ENCODE data around the gene NDUFC1. TPM values are rescaled to one million over a fixed set of nuclear protein-coding genes. Genes with fewer than 3 reads are reported as not detected.

The NDUFC1 gene
- total and polyA plus RNA-seq, 9 of the 15 experiments (the other 6 are each of a cell fraction or from before 2014, with no cell fraction given), result 58.9 to 378 (median 120) TPM

GRCh38 chr4:139295206-139295941, 6.9 kb downstream of the NDUFC1 start (continued):
- TF ChIP-seq ZNF280B (CRISPR knock-in tag; IDR thresholded peaks at IDR 0.05) (no peak), POLR2AphosphoS5 (IDR thresholded peaks at IDR 0.05; ENCODE audit: control insufficient read depth, insufficient read depth, low read depth, low read length) (peak; percentile 82), PATZ1 (CRISPR knock-in tag; IDR thresholded peaks at IDR 0.05; ENCODE audit: borderline replicate concordance) (no peak), NR3C1 (CRISPR knock-in tag; IDR thresholded peaks at IDR 0.05) (no peak), SMARCE1 (IDR thresholded peaks at IDR 0.05) (no peak), CC2D1A (IDR thresholded peaks at IDR 0.05) (peak; percentile 44; the same call in 1 of the 2 replicates), TRIM24 (IDR thresholded peaks at IDR 0.05) (0 out of 4 replicates have a peak, but pooled peaks of 1 of the 2 experiments have one; percentile 43), SMC3 (conservative IDR thresholded peaks at IDR 0.05; ENCODE audit: insufficient read depth, low read depth, low read length) (peak; percentile 84), BCLAF1 (IDR thresholded peaks at IDR 0.05; ENCODE audit: borderline replicate concordance in 1 of 2, control insufficient read depth in 1 of 2, low read depth in 2 of 2, low read length in 1 of 2) (0 out of 4 replicates have a peak, but pooled peaks of 1 of the 2 experiments have one; percentile 71), KLF13 (tag; IDR thresholded peaks at IDR 0.05; ENCODE audit: borderline replicate concordance, low read depth) (peak; percentile 87; the same call in 1 of the 2 replicates), OTX1 (CRISPR knock-in tag; IDR thresholded peaks at IDR 0.05) (no peak), KLF1 (tag; IDR thresholded peaks at IDR 0.05) (peak; percentile 86), PRMT5 (CRISPR knock-in tag; IDR thresholded peaks at IDR 0.05) (no peak), BRD4 (IDR thresholded peaks at IDR 0.05) (no peak), LARP7 (IDR thresholded peaks at IDR 0.05) (no peak), RFX5 (IDR thresholded peaks at IDR 0.05; ENCODE audit: low read depth, low read length) (no peak), SRSF1 (IDR thresholded peaks at IDR 0.05; ENCODE audit: low read depth, low read length) (no peak), RBM25 (IDR thresholded peaks at IDR 0.05; ENCODE audit: low read depth, low read length, severe bottlenecking) (no peak), LCOR (CRISPR knock-in tag; IDR thresholded peaks at IDR 0.05) (peak; percentile 81; the same call in 1 of the 2 replicates), ZBTB1 (CRISPR knock-in tag; IDR thresholded peaks at IDR 0.05; ENCODE audit: borderline replicate concordance, low read depth) (no peak)

Data from K562 (cell line).